Thyroid gland (tissue), 4 donors: ENCODE data around the gene RBPMS2. TPM values are rescaled to one million over a fixed set of nuclear protein-coding genes. Genes with fewer than 3 reads are reported as not detected.

Experiments
- DNase-seq, 2 donors: peaks; one replicate each; pipeline ENCODE4 v3.0.0-alpha.2; 2019
- H3K27ac ChIP-seq, 3 donors: fragments of 200-600 bp; sonication (generic); 1 replicate in 2 of 3; 2 replicates in 1 of 3; pipeline ENCODE4 v1.5.1; 2016 to 2019; ENCODE audit warnings: mild to moderate bottlenecking in 1 of 3, moderate library complexity in 1 of 3
- H3K27me3 ChIP-seq: fragments of 200-600 bp; sonication (generic); one replicate; pipeline ENCODE4 v1.5.1; 2019
- H3K36me3 ChIP-seq, 2 donors: fragments of 200-600 bp; sonication (generic); one replicate each; pipeline ENCODE4 v1.5.1; 2016 to 2019
- H3K4me1 ChIP-seq, 2 donors: fragments of 200-600 bp; sonication (generic); one replicate each; pipeline ENCODE4 v1.5.1; 2017 to 2019
- H3K4me3 ChIP-seq, 3 donors: fragments of 200-600 bp; sonication (generic); replicated peaks in 1 of 3; 1 replicate in 2 of 3; 2 replicates in 1 of 3; pipeline ENCODE4 v1.5.1; 2016; ENCODE audit warnings: mild to moderate bottlenecking in 1 of 3
- H3K9me3 ChIP-seq: fragments of 200-600 bp; sonication (generic); one replicate; pipeline ENCODE4 v1.5.1; 2017
- POLR2A ChIP-seq, 2 donors: fragments of 450-650 bp; IDR thresholded peaks; one replicate each; pipeline ENCODE4 v1.6.1; 2017; ENCODE audit warnings: antibody characterized with exemption in 2 of 2, mild to moderate bottlenecking in 2 of 2, moderate library complexity in 1 of 2
- WGBS, 2 donors: methylation state at CpG; one replicate each; pipeline ENCODE4 v1.1.5; 2017; 5-methylcytosine and 5-hydroxymethylcytosine counted together
- intact Hi-C: fragments of 100-400 bp; cut with DNase I; formaldehyde crosslinking; loops from one replicate; pipeline ENCODE4 v1.15.1; 2023
- total RNA-seq, 4 donors: library from RNA; depleted of rRNA; stranded (reverse); fragments of >200 nt; gene quantifications; one replicate each; pipeline ENCODE4 v1.2.3, GENCODE V29; 2016
- TF ChIP-seq, protein P1 (sequence below), 6 experiments: fragments of 200-600 bp in 3 of 6; fragments of 450-650 bp in 3 of 6; sonication (generic) in 3 of 6; IDR thresholded peaks; one replicate each; pipeline ENCODE4 v1.5.1; 2016 to 2019; ENCODE audit warnings: antibody characterized with exemption in 6 of 6, mild to moderate bottlenecking in 2 of 6, inconsistent platforms in 1 of 6, moderate library complexity in 1 of 6

Gene RBPMS2
- total RNA-seq, 4 donors from 2014 or later, result 2.6 to 3.5 (median 3.1) TPM

- intact Hi-C loops, result no loop called here
- WGBS, 2 donors, result 93 to 94% methylated on average over 6 of the region's 6 CpGs
- no peak for DNase-seq
- no peak overlapping the region for H3K4me3 ChIP-seq
- no peaks in the 10 kb centered on the region for H3K27me3 ChIP-seq
- no peaks in the 10 kb centered on the region for H3K9me3 ChIP-seq
- H3K36me3 ChIP-seq, result no peaks in the 10 kb centered on the region
- no peak overlapping the region for H3K27ac ChIP-seq
- no peak for TF ChIP-seq POLR2A (IDR thresholded peaks at IDR 0.05)
- TF ChIP-seq, protein P1, sequence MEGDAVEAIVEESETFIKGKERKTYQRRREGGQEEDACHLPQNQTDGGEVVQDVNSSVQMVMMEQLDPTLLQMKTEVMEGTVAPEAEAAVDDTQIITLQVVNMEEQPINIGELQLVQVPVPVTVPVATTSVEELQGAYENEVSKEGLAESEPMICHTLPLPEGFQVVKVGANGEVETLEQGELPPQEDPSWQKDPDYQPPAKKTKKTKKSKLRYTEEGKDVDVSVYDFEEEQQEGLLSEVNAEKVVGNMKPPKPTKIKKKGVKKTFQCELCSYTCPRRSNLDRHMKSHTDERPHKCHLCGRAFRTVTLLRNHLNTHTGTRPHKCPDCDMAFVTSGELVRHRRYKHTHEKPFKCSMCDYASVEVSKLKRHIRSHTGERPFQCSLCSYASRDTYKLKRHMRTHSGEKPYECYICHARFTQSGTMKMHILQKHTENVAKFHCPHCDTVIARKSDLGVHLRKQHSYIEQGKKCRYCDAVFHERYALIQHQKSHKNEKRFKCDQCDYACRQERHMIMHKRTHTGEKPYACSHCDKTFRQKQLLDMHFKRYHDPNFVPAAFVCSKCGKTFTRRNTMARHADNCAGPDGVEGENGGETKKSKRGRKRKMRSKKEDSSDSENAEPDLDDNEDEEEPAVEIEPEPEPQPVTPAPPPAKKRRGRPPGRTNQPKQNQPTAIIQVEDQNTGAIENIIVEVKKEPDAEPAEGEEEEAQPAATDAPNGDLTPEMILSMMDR (IDR thresholded peaks at IDR 0.05), result no peak
- H3K4me1 ChIP-seq, result peaks cover 0 to 4% of the 10 kb centered on the region in 2 donors
These were observed 61.8 kb downstream of the RBPMS2 start for GRCh38 chr15:64713592-64713991.

- Histone ChIP-seq H3K27me3 (no peaks in the 10 kb centered on the region), H3K9me3 (no peaks in the 10 kb centered on the region), H3K4me1 (no peaks in the 10 kb centered on the region), H3K4me3 (no peak overlapping the region), H3K27ac (no peak overlapping the region), H3K36me3 (no peaks in the 10 kb centered on the region)
- DNase-seq, result no peak
- no peak for TF ChIP-seq POLR2A (IDR thresholded peaks at IDR 0.05)
- TF ChIP-seq, protein P1 (IDR thresholded peaks at IDR 0.05), result no peak
- intact Hi-C loops, result no loop called here
- 83 to 93% methylated on average over 2 of the region's 2 CpGs for WGBS, 2 donors
These were observed 63.0 kb downstream of the RBPMS2 start for GRCh38 chr15:64712353-64712752.

DNA sequence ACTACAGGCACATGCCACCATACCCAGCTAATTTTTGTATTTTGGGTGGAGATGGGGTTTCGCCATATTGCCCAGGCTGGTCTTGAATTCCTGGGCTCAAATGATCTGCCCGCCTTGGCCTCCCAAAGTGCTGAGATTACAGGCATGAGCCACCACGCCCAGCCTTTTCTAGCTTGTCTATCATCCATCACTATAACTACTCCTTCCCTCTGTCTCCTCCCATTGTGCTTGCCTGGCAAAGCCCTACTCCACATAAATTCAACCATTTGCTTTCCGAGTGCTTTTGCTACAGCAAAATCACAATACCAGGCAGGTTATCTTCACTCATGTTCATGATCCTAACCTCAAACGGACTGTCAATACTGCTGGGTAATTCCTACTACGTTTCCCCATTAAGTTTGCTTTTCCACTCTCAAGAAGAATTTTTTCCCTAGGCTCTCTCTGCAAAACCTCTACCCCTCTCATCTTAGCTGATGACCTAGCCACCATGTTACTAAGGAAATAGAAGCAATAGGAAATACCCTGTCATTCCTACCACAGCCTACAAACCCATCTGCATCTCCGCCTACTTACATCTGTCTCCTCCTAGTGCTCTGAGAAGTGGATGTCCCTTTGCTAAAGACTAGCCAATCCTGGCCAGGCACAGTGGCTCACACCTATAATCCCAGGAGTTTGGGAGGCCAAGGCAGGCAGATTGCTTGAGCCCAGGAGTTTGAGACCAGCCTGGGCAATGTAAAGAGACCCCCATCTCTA lies 64.5 kb downstream of the RBPMS2 start:
- Histone ChIP-seq H3K36me3 (no peaks in the 10 kb centered on the region), H3K27ac (no peak overlapping the region)

GRCh38 chr15:64706011-64706911 lies 69.1 kb downstream of the RBPMS2 start:
- no peak for DNase-seq
- no peaks in the 10 kb centered on the region for H3K9me3 ChIP-seq
- intact Hi-C loops, result no loop called here
- H3K27me3 ChIP-seq, result no peaks in the 10 kb centered on the region
- no peaks in the 10 kb centered on the region for H3K36me3 ChIP-seq
- H3K27ac ChIP-seq, result no peak overlapping the region
- peaks cover 11 to 14% of the 10 kb centered on the region in 2 donors for H3K4me1 ChIP-seq
- no peak overlapping the region for H3K4me3 ChIP-seq
- 88% methylated on average over 10 of the region's 10 CpGs for WGBS, 2 donors
- TF ChIP-seq, protein P1 (IDR thresholded peaks at IDR 0.05), result no peak
- no peak for TF ChIP-seq POLR2A (IDR thresholded peaks at IDR 0.05)

More for the DNA sequence above, 64.5 kb downstream of the RBPMS2 start:
- intact Hi-C loops, result no loop called here
- H3K4me1 ChIP-seq, result no peaks in the 10 kb centered on the region
- no peaks in the 10 kb centered on the region for H3K27me3 ChIP-seq
- no peaks in the 10 kb centered on the region for H3K9me3 ChIP-seq
- DNase-seq, result no peak
- TF ChIP-seq, protein P1 (IDR thresholded peaks at IDR 0.05), result no peak
- no peak for TF ChIP-seq POLR2A (IDR thresholded peaks at IDR 0.05)
- WGBS, 2 donors, result 92 to 93% methylated on average over 7 of the region's 7 CpGs
- H3K4me3 ChIP-seq, result no peak overlapping the region
